HepG2 (cell line): ENCODE results near the gene ZNF222. TPM values are rescaled to one million over a fixed set of nuclear protein-coding genes. Genes with fewer than 3 reads are reported as not detected.

Source experiments
- HMG20B ChIP-seq: conservative IDR thresholded peaks from 2 replicates; pipeline ENCODE4 v1.6.1; 2016; ENCODE audit warnings: missing genetic modification reagents, missing compliant biosample characterization
- POLR2A ChIP-seq, 2 experiments: IDR thresholded peaks; 2 replicates each; pipeline ENCODE4 v1.6.1; 2011; ENCODE audit warnings: low read depth in 2 of 2, low read length in 2 of 2, mild to moderate bottlenecking in 1 of 2, moderate library complexity in 1 of 2; ENCODE audit not compliant: insufficient read depth in 1 of 2
- SIN3A ChIP-seq: IDR thresholded peaks from 2 replicates; pipeline ENCODE4 v1.6.1; 2011; ENCODE audit warnings: low read depth, mild to moderate bottlenecking, control low read depth, low read length, borderline replicate concordance
- SMC3 ChIP-seq: IDR thresholded peaks from 2 replicates; pipeline ENCODE4 v1.6.1; 2011; ENCODE audit warnings: low read length, improper control_type of control experiment
- SPEN ChIP-seq: sonication (generic); formaldehyde crosslinking; IDR thresholded peaks from 2 replicates; pipeline ENCODE4 v1.5.1; 2020; ENCODE audit warnings: low read depth, mild to moderate bottlenecking, missing genetic modification reagents
- TSC22D2 ChIP-seq: sonication (generic); formaldehyde crosslinking; IDR thresholded peaks from 2 replicates; pipeline ENCODE4 v1.5.1; 2020; ENCODE audit warnings: missing genetic modification reagents, mild to moderate bottlenecking, borderline replicate concordance
- ZKSCAN8 ChIP-seq: IDR thresholded peaks from 2 replicates; pipeline ENCODE4 v1.6.1; 2016; ENCODE audit warnings: borderline replicate concordance, missing genetic modification reagents, missing compliant biosample characterization
- ZNF263 ChIP-seq: sonication (generic); formaldehyde crosslinking; IDR thresholded peaks from 2 replicates; pipeline ENCODE4 v1.4.0; 2020; ENCODE audit warnings: missing genetic modification reagents
- ZNF501 ChIP-seq: sonication (generic); formaldehyde crosslinking; IDR thresholded peaks from 2 replicates; pipeline ENCODE4 v1.5.1; 2020; ENCODE audit warnings: mild to moderate bottlenecking, moderate library complexity, missing genetic modification reagents
- ZNF749 ChIP-seq: sonication (generic); formaldehyde crosslinking; IDR thresholded peaks from 2 replicates; pipeline ENCODE4 v1.8.0; 2022; ENCODE audit warnings: mild to moderate bottlenecking, missing genetic modification reagents, moderate library complexity, borderline replicate concordance
- ZNF781 ChIP-seq: sonication (generic); formaldehyde crosslinking; IDR thresholded peaks from 2 replicates; pipeline ENCODE4 v1.5.1; 2020; ENCODE audit warnings: borderline replicate concordance, mild to moderate bottlenecking, missing genetic modification reagents; ENCODE audit errors: not compliant biosample characterization
- polyA plus RNA-seq, 8 experiments: library from polyadenylated mRNA; depleted of rRNA in 3 of 8; stranded (reverse) in 7 of 8; unstranded in 1 of 8; fragments of >200 nt; fragmentation: Illumina TruSeq in 4 of 8; extraction: Trizol in 4 of 8; gene quantifications; 2 replicates each; pipeline versions ENCODE4 v1.2.1 to v1.2.3, GENCODE V29; 2011 to 2016; ENCODE audit warnings: low read depth in 4 of 8, missing spikeins in 1 of 8, mixed read lengths in 1 of 8; ENCODE audit not compliant: insufficient read depth in 1 of 8
- total RNA-seq, 5 experiments: library from RNA; depleted of rRNA; stranded (reverse); fragments of >200 nt; fragmentation: Illumina TruSeq; extraction: Trizol; gene quantifications; 2 replicates each; pipeline ENCODE4 v1.2.3, GENCODE V29; 2016; ENCODE audit warnings: low read depth in 1 of 5
- TF ChIP-seq, protein P1 (sequence below): IDR thresholded peaks from 2 replicates; pipeline ENCODE4 v1.6.1; 2016; ENCODE audit warnings: low read depth
- TF ChIP-seq, protein P2 (sequence below): sonication (generic); formaldehyde crosslinking; IDR thresholded peaks from 2 replicates; pipeline ENCODE4 v1.4.0; 2020; ENCODE audit warnings: missing genetic modification reagents
- TF ChIP-seq, protein P3 (sequence below): sonication (generic); formaldehyde crosslinking; IDR thresholded peaks from 2 replicates; pipeline ENCODE4 v1.4.0; 2020; ENCODE audit warnings: mild to moderate bottlenecking, missing genetic modification reagents
- TF ChIP-seq, protein P4 (sequence below): sonication (generic); formaldehyde crosslinking; IDR thresholded peaks from 2 replicates; pipeline ENCODE4 v1.5.0; 2020; ENCODE audit warnings: mild to moderate bottlenecking, missing genetic modification reagents, borderline replicate concordance
- TF ChIP-seq, protein P5 (sequence below): fragments of 450-650 bp; IDR thresholded peaks from 2 replicates; pipeline ENCODE4 v1.6.1; 2017; ENCODE audit warnings: mild to moderate bottlenecking

The ZNF222 gene
- total and polyA plus RNA-seq, 2 of the 13 experiments (the other 11 are each of a cell fraction or from before 2014, with no cell fraction given), result 2.2 to 6.2 TPM

DNA sequence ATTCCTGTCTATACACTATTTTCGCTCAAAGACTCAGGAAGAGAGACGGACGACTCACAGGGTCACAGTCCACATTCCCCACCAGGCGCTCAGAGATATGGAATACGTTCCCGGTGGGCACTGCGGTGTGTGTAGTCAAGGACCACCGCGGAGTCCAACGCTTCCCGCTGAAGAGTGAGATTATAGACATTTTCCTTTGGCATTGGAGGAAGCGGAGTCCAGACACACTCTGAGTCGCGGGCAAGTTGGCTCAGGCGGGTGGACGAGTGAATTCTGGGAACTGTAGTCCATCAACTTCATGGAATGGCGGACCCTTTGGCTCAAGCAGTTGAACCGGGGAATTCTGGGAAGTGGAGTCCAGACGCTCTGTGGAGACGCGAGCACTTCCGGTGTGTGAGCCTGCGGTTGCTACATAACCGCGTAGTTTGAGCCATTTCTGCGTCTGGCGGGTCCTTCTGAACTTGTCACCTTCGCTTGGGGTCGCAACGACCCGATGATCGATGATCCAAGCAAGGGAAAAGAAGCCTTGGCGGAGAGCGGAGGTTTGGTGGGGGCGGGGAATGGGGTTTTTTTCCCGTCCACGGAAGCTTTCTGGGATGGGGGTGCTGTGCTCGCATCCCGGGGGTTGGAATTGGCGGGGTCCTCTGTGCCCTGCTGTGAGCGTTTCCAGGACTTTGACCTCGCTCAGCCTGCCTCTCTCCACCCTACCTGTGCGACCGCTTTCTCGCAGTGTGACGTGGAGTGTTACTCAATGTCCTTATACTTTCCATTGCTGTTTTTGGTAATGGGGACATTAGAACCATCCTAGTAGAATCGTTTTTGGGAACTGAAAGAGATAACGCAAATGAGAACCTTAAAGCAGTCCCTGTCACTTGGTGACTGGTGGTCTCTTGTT lies 22.4 kb upstream of the ZNF222 start, which contains the start of gene ZNF230 (continued):
- TF ChIP-seq, protein P1, sequence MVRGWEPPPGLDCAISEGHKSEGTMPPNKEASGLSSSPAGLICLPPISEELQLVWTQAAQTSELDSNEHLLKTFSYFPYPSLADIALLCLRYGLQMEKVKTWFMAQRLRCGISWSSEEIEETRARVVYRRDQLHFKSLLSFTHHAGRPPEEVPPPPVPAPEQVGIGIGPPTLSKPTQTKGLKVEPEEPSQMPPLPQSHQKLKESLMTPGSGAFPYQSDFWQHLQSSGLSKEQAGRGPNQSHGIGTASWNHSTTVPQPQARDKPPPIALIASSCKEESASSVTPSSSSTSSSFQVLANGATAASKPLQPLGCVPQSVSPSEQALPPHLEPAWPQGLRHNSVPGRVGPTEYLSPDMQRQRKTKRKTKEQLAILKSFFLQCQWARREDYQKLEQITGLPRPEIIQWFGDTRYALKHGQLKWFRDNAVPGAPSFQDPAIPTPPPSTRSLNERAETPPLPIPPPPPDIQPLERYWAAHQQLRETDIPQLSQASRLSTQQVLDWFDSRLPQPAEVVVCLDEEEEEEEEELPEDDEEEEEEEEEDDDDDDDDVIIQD (CRISPR knock-in tag), result no peak
- TF ChIP-seq ZNF749 (CRISPR knock-in tag) (no peak), SPEN (CRISPR knock-in tag) (peak; percentile 94), ZNF501 (CRISPR knock-in tag) (peak; percentile 42; the same call in 1 of the 2 replicates), TSC22D2 (CRISPR knock-in tag) (no peak), HMG20B (no peak), POLR2A (IDR thresholded peaks at IDR 0.05; ENCODE audit: insufficient read depth in 1 of 2, low read depth in 2 of 2, low read length in 2 of 2) (peak; percentile 57 to 58; a peak in 3 of 4 replicates), ZKSCAN8 (CRISPR knock-in tag) (no peak), SMC3 (peak; percentile 33; the same call in 1 of the 2 replicates), SIN3A (peak; percentile 84), ZNF263 (peak; percentile 45; the same call in 1 of the 2 replicates), ZNF781 (CRISPR knock-in tag) (peak; percentile 57)
- TF ChIP-seq, protein P2, sequence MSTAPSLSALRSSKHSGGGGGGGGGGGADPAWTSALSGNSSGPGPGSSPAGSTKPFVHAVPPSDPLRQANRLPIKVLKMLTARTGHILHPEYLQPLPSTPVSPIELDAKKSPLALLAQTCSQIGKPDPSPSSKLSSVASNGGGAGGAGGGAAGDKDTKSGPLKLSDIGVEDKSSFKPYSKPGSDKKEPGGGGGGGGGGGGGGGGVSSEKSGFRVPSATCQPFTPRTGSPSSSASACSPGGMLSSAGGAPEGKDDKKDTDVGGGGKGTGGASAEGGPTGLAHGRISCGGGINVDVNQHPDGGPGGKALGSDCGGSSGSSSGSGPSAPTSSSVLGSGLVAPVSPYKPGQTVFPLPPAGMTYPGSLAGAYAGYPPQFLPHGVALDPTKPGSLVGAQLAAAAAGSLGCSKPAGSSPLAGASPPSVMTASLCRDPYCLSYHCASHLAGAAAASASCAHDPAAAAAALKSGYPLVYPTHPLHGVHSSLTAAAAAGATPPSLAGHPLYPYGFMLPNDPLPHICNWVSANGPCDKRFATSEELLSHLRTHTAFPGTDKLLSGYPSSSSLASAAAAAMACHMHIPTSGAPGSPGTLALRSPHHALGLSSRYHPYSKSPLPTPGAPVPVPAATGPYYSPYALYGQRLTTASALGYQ (CRISPR knock-in tag), result peak; percentile 35; the same call in 1 of the 2 replicates
- TF ChIP-seq, protein P3, sequence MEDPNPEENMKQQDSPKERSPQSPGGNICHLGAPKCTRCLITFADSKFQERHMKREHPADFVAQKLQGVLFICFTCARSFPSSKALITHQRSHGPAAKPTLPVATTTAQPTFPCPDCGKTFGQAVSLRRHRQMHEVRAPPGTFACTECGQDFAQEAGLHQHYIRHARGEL (CRISPR knock-in tag), result no peak
- TF ChIP-seq, protein P4, sequence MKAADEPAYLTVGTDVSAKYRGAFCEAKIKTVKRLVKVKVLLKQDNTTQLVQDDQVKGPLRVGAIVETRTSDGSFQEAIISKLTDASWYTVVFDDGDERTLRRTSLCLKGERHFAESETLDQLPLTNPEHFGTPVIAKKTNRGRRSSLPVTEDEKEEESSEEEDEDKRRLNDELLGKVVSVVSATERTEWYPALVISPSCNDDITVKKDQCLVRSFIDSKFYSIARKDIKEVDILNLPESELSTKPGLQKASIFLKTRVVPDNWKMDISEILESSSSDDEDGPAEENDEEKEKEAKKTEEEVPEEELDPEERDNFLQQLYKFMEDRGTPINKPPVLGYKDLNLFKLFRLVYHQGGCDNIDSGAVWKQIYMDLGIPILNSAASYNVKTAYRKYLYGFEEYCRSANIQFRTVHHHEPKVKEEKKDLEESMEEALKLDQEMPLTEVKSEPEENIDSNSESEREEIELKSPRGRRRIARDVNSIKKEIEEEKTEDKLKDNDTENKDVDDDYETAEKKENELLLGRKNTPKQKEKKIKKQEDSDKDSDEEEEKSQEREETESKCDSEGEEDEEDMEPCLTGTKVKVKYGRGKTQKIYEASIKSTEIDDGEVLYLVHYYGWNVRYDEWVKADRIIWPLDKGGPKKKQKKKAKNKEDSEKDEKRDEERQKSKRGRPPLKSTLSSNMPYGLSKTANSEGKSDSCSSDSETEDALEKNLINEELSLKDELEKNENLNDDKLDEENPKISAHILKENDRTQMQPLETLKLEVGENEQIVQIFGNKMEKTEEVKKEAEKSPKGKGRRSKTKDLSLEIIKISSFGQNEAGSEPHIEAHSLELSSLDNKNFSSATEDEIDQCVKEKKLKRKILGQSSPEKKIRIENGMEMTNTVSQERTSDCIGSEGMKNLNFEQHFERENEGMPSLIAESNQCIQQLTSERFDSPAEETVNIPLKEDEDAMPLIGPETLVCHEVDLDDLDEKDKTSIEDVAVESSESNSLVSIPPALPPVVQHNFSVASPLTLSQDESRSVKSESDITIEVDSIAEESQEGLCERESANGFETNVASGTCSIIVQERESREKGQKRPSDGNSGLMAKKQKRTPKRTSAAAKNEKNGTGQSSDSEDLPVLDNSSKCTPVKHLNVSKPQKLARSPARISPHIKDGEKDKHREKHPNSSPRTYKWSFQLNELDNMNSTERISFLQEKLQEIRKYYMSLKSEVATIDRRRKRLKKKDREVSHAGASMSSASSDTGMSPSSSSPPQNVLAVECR (CRISPR knock-in tag), result peak; percentile 90
- TF ChIP-seq, protein P5, sequence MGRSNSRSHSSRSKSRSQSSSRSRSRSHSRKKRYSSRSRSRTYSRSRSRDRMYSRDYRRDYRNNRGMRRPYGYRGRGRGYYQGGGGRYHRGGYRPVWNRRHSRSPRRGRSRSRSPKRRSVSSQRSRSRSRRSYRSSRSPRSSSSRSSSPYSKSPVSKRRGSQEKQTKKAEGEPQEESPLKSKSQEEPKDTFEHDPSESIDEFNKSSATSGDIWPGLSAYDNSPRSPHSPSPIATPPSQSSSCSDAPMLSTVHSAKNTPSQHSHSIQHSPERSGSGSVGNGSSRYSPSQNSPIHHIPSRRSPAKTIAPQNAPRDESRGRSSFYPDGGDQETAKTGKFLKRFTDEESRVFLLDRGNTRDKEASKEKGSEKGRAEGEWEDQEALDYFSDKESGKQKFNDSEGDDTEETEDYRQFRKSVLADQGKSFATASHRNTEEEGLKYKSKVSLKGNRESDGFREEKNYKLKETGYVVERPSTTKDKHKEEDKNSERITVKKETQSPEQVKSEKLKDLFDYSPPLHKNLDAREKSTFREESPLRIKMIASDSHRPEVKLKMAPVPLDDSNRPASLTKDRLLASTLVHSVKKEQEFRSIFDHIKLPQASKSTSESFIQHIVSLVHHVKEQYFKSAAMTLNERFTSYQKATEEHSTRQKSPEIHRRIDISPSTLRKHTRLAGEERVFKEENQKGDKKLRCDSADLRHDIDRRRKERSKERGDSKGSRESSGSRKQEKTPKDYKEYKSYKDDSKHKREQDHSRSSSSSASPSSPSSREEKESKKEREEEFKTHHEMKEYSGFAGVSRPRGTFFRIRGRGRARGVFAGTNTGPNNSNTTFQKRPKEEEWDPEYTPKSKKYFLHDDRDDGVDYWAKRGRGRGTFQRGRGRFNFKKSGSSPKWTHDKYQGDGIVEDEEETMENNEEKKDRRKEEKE, result no peak
